HFF-Myc (cell line): ENCODE measurements around the gene ECM1.

Experiments
- DNase-seq: peaks from one replicate; pipeline ENCODE4 v3.0.0-alpha.2; 2011; ENCODE audit warnings: low read depth; ENCODE audit errors: extremely low read depth
- H3K4me3 ChIP-seq: replicated peaks from 2 replicates; pipeline ENCODE4 v1.5.1; 2011; ENCODE audit warnings: low read depth, mild to moderate bottlenecking, control low read depth, low read length
- CTCF ChIP-seq: IDR thresholded peaks from 2 replicates; pipeline ENCODE4 v1.5.1; 2012; ENCODE audit warnings: mild to moderate bottlenecking, low read depth, low read length, control low read depth; ENCODE audit errors: missing control alignments

Gene ECM1

GRCh38 chr1:150529017-150529416, 21.1 kb downstream of the ECM1 start:
- no peak for TF ChIP-seq CTCF
- DNase-seq: no peak

GRCh38 chr1:150530491-150531159, 22.7 kb downstream of the ECM1 start:
- TF ChIP-seq CTCF: no peak
- DNase-seq: no peak
- no peak overlapping the region for H3K4me3 ChIP-seq

More at GRCh38 chr1:150529017-150529416, 21.1 kb downstream of the ECM1 start:
- H3K4me3 ChIP-seq: no peak overlapping the region

- TF ChIP-seq CTCF: no peak
- no peak overlapping the region for H3K4me3 ChIP-seq
- DNase-seq: no peak
Observed at GRCh38 chr1:150532860-150533259, 25.0 kb downstream of the ECM1 start.

GRCh38 chr1:150534002-150534401, 26.1 kb downstream of the ECM1 start:
- H3K4me3 ChIP-seq: no peak overlapping the region
- no peak for TF ChIP-seq CTCF
- no peak for DNase-seq

GRCh38 chr1:150535511-150536287, 27.8 kb downstream of the ECM1 start:
- no peak for TF ChIP-seq CTCF
- no peak overlapping the region for H3K4me3 ChIP-seq
- DNase-seq: no peak

GRCh38 chr1:150536836-150537731, 29.2 kb downstream of the ECM1 start:
- no peak for TF ChIP-seq CTCF

More at GRCh38 chr1:150536836-150537731, 29.2 kb downstream of the ECM1 start:
- H3K4me3 ChIP-seq: no peak overlapping the region
- DNase-seq: no peak
